Fibroblast of villous mesenchyme (primary cell): ENCODE data around the gene AGAP3. TPM values are rescaled to one million over a fixed set of nuclear protein-coding genes. Genes with fewer than 3 reads are reported as not detected.
A peak's percentile ranks its signal among the peaks of the same experiment; 100 is the strongest.

Experiments
- DNase-seq: peaks from one replicate; pipeline ENCODE4 v3.0.0-alpha.2; 2010; ENCODE audit warnings: low read depth
- H3K4me3 ChIP-seq: 2 replicates; pipeline ENCODE4 v1.5.1; 2011; ENCODE audit warnings: low read depth, mild to moderate bottlenecking, low read length
- CTCF ChIP-seq: IDR thresholded peaks from 2 replicates; pipeline ENCODE4 v1.5.1; 2012; ENCODE audit warnings: low read depth, mild to moderate bottlenecking, low read length; ENCODE audit not compliant: insufficient read depth
- total RNA-seq: library from RNA; depleted of rRNA; stranded (reverse); fragments of >200 nt; gene quantifications from 2 replicates; pipeline ENCODE4 v1.2.3, GENCODE V29; 2012

Gene AGAP3
- total RNA-seq, 1 donor = 59.2 TPM

- no peak for DNase-seq
- no peak overlapping the region for H3K4me3 ChIP-seq
- TF ChIP-seq CTCF = no peak
These were observed 66.6 kb downstream of the AGAP3 start for GRCh38 chr7:151152643-151153513.

- no peak for TF ChIP-seq CTCF
- no peak for DNase-seq
- no peak overlapping the region for H3K4me3 ChIP-seq
These were observed 71.5 kb downstream of the AGAP3 start for GRCh38 chr7:151157645-151158329.

- H3K4me3 ChIP-seq = no peak overlapping the region
- no peak for DNase-seq
- no peak for TF ChIP-seq CTCF
These were observed 75.5 kb downstream of the AGAP3 start for GRCh38 chr7:151161757-151162156.

GRCh38 chr7:151166629-151167196 lies 80.4 kb downstream of the AGAP3 start:
- no peak overlapping the region for H3K4me3 ChIP-seq
- no peak for TF ChIP-seq CTCF

GRCh38 chr7:151167197-151167961 lies 81.1 kb downstream of the AGAP3 start, which contains the start of gene GBX1:
Gene GBX1, minus strand, starts transcription at chr7:151167694. Its CDS starts 146 bp downstream, at chr7:151167548.
- peak; percentile 5 for DNase-seq
- peak within 1 kb of the TSS; percentile 33 for H3K4me3 ChIP-seq
- no peak for TF ChIP-seq CTCF

More at GRCh38 chr7:151166629-151167196, 80.4 kb downstream of the AGAP3 start:
- no peak for DNase-seq
